ENCODE measurements around the gene TMEM134.

- TF ChIP-seq, protein P1, sequence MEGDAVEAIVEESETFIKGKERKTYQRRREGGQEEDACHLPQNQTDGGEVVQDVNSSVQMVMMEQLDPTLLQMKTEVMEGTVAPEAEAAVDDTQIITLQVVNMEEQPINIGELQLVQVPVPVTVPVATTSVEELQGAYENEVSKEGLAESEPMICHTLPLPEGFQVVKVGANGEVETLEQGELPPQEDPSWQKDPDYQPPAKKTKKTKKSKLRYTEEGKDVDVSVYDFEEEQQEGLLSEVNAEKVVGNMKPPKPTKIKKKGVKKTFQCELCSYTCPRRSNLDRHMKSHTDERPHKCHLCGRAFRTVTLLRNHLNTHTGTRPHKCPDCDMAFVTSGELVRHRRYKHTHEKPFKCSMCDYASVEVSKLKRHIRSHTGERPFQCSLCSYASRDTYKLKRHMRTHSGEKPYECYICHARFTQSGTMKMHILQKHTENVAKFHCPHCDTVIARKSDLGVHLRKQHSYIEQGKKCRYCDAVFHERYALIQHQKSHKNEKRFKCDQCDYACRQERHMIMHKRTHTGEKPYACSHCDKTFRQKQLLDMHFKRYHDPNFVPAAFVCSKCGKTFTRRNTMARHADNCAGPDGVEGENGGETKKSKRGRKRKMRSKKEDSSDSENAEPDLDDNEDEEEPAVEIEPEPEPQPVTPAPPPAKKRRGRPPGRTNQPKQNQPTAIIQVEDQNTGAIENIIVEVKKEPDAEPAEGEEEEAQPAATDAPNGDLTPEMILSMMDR (IDR thresholded peaks at IDR 0.05; ENCODE audit: low read depth, low read length, missing input control), result no peak
- TF ChIP-seq, protein P2, sequence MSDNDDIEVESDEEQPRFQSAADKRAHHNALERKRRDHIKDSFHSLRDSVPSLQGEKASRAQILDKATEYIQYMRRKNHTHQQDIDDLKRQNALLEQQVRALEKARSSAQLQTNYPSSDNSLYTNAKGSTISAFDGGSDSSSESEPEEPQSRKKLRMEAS (IDR thresholded peaks at IDR 0.05), result no peak
- TF ChIP-seq, protein P3, sequence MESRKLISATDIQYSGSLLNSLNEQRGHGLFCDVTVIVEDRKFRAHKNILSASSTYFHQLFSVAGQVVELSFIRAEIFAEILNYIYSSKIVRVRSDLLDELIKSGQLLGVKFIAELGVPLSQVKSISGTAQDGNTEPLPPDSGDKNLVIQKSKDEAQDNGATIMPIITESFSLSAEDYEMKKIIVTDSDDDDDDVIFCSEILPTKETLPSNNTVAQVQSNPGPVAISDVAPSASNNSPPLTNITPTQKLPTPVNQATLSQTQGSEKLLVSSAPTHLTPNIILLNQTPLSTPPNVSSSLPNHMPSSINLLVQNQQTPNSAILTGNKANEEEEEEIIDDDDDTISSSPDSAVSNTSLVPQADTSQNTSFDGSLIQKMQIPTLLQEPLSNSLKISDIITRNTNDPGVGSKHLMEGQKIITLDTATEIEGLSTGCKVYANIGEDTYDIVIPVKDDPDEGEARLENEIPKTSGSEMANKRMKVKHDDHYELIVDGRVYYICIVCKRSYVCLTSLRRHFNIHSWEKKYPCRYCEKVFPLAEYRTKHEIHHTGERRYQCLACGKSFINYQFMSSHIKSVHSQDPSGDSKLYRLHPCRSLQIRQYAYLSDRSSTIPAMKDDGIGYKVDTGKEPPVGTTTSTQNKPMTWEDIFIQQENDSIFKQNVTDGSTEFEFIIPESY (IDR thresholded peaks at IDR 0.05), result no peak
- no peak for TF ChIP-seq SP1 (IDR thresholded peaks at IDR 0.05)
- TF ChIP-seq GABPA (IDR thresholded peaks at IDR 0.05 in 1 of 2, conservative IDR thresholded peaks at IDR 0.05 in 1 of 2), result no peak
- no peak for TF ChIP-seq RAD21 (IDR thresholded peaks at IDR 0.05)
- TF ChIP-seq, protein P4, sequence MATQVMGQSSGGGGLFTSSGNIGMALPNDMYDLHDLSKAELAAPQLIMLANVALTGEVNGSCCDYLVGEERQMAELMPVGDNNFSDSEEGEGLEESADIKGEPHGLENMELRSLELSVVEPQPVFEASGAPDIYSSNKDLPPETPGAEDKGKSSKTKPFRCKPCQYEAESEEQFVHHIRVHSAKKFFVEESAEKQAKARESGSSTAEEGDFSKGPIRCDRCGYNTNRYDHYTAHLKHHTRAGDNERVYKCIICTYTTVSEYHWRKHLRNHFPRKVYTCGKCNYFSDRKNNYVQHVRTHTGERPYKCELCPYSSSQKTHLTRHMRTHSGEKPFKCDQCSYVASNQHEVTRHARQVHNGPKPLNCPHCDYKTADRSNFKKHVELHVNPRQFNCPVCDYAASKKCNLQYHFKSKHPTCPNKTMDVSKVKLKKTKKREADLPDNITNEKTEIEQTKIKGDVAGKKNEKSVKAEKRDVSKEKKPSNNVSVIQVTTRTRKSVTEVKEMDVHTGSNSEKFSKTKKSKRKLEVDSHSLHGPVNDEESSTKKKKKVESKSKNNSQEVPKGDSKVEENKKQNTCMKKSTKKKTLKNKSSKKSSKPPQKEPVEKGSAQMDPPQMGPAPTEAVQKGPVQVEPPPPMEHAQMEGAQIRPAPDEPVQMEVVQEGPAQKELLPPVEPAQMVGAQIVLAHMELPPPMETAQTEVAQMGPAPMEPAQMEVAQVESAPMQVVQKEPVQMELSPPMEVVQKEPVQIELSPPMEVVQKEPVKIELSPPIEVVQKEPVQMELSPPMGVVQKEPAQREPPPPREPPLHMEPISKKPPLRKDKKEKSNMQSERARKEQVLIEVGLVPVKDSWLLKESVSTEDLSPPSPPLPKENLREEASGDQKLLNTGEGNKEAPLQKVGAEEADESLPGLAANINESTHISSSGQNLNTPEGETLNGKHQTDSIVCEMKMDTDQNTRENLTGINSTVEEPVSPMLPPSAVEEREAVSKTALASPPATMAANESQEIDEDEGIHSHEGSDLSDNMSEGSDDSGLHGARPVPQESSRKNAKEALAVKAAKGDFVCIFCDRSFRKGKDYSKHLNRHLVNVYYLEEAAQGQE (IDR thresholded peaks at IDR 0.05), result no peak
- no peak for TF ChIP-seq ATF3 (IDR thresholded peaks at IDR 0.05)
Observed at GRCh38 chr11:67429038-67429668, 39.9 kb downstream of the TMEM134 start.
